WTC11 (cell line): ENCODE results near the gene NFKB1. TPM values are rescaled to one million over a fixed set of nuclear protein-coding genes. Genes with fewer than 3 reads are reported as not detected.
A peak's percentile ranks its signal among the peaks of the same experiment; 100 is the strongest.

Experiments used
- ATAC-seq: fragments of 200-7000 bp; cut with Tn5 transposase; 2 replicates; pipeline ENCODE4 v1.10.0; 2021; ENCODE audit warnings: mild to moderate bottlenecking, moderate library complexity
- CTCF ChIA-PET: fragments of 300-600 bp; sonication (Branson Sonifier 250); formaldehyde crosslinking; loops from one replicate; lab custom pipeline; 2021; ENCODE audit warnings: antibody characterized with exemption; lab: Charles Lee
- POLR2A ChIA-PET: fragments of 350-600 bp; sonication (Branson Sonifier 250); formaldehyde crosslinking; loops from one replicate; lab custom pipeline; 2021; ENCODE audit warnings: antibody characterized with exemption; lab: Charles Lee
- DNase-seq: peaks from one replicate; pipeline ENCODE4 v3.0.0; 2021; ENCODE audit warnings: low spot score
- H3K27ac Mint-ChIP-seq: 2 replicates; pipeline ENCODE4 v1.8.0; 2021; ENCODE audit warnings: mixed read lengths
- H3K27me3 Mint-ChIP-seq: 2 replicates; pipeline ENCODE4 v1.8.0; 2021; ENCODE audit warnings: low read depth, mild to moderate bottlenecking, moderate library complexity, mixed read lengths
- H3K36me3 Mint-ChIP-seq: 2 replicates; pipeline ENCODE4 v1.8.0; 2021; ENCODE audit warnings: mixed read lengths
- H3K4me1 Mint-ChIP-seq: 2 replicates; pipeline ENCODE4 v1.8.0; 2022; ENCODE audit warnings: mixed read lengths
- H3K4me3 Mint-ChIP-seq: 2 replicates; pipeline ENCODE4 v1.8.0; 2021; ENCODE audit warnings: mild to moderate bottlenecking, moderate library complexity, mixed read lengths
- H3K9me3 Mint-ChIP-seq: 2 replicates; pipeline ENCODE4 v1.8.0; 2021; ENCODE audit warnings: mixed read lengths
- ARID4B ChIP-seq: sonication (generic); formaldehyde crosslinking; IDR thresholded peaks from 2 replicates; pipeline ENCODE4 v1.8.0; 2023; ENCODE audit warnings: missing genetic modification reagents, mild to moderate bottlenecking, borderline replicate concordance
- ATF1 ChIP-seq: sonication (generic); formaldehyde crosslinking; IDR thresholded peaks from 2 replicates; pipeline ENCODE4 v1.8.1; 2023; ENCODE audit warnings: mild to moderate bottlenecking, moderate library complexity, missing genetic modification reagents
- CREB1 ChIP-seq: sonication (generic); formaldehyde crosslinking; IDR thresholded peaks from 2 replicates; pipeline ENCODE4 v1.8.0; 2023; ENCODE audit warnings: mild to moderate bottlenecking, missing genetic modification reagents
- ELF4 ChIP-seq: sonication (generic); formaldehyde crosslinking; IDR thresholded peaks from 2 replicates; pipeline ENCODE4 v1.8.1; 2022; ENCODE audit warnings: low read depth, mild to moderate bottlenecking, moderate library complexity, missing genetic modification reagents
- FOXK1 ChIP-seq: sonication (generic); formaldehyde crosslinking; IDR thresholded peaks from 2 replicates; pipeline ENCODE4 v1.8.0; 2022; ENCODE audit warnings: mild to moderate bottlenecking, moderate library complexity, missing genetic modification reagents
- MYBL2 ChIP-seq: sonication (generic); formaldehyde crosslinking; IDR thresholded peaks from 2 replicates; pipeline ENCODE4 v1.8.1; 2023; ENCODE audit warnings: mild to moderate bottlenecking, moderate library complexity, missing genetic modification reagents
- SMAD3 ChIP-seq: sonication (generic); formaldehyde crosslinking; IDR thresholded peaks from 2 replicates; pipeline ENCODE4 v1.8.0; 2022; ENCODE audit warnings: missing genetic modification reagents, mild to moderate bottlenecking, borderline replicate concordance
- SP1 ChIP-seq: sonication (generic); formaldehyde crosslinking; conservative IDR thresholded peaks from 2 replicates; pipeline ENCODE4 v1.8.1; 2022; ENCODE audit warnings: missing genetic modification reagents
- ZNF232 ChIP-seq: sonication (generic); formaldehyde crosslinking; IDR thresholded peaks from 2 replicates; pipeline ENCODE4 v1.8.0; 2022; ENCODE audit warnings: mild to moderate bottlenecking, missing genetic modification reagents
- ZNF263 ChIP-seq: sonication (generic); formaldehyde crosslinking; IDR thresholded peaks from 2 replicates; pipeline ENCODE4 v1.8.1; 2022; ENCODE audit warnings: low read depth, mild to moderate bottlenecking, moderate library complexity, missing genetic modification reagents
- ZNF416 ChIP-seq: fragments of 250-450 bp; sonication (Bioruptor Pico); IDR thresholded peaks from 2 replicates; pipeline ENCODE4 v1.9.0; 2021; ENCODE audit warnings: mild to moderate bottlenecking, inconsistent platforms
- ZSCAN18 ChIP-seq: fragments of 250-450 bp; sonication (Bioruptor Pico); IDR thresholded peaks from 2 replicates; pipeline ENCODE4 v2.1.2; 2022; ENCODE audit warnings: mild to moderate bottlenecking, moderate library complexity
- total RNA-seq: library from RNA; stranded (reverse); gene quantifications from 3 replicates; pipeline ENCODE4 v1.2.3, GENCODE V29; 2021
- TF ChIP-seq, protein P1 (sequence below): sonication (generic); formaldehyde crosslinking; IDR thresholded peaks from 2 replicates; pipeline ENCODE4 v1.8.0; 2023; ENCODE audit warnings: mild to moderate bottlenecking, missing genetic modification reagents
- TF ChIP-seq, protein P2 (sequence below): sonication (generic); formaldehyde crosslinking; IDR thresholded peaks from 2 replicates; pipeline ENCODE4 v1.8.0; 2022; ENCODE audit warnings: mild to moderate bottlenecking, missing genetic modification reagents
- TF ChIP-seq, protein P3 (sequence below): sonication (generic); formaldehyde crosslinking; IDR thresholded peaks from 2 replicates; pipeline ENCODE4 v1.8.1; 2022; ENCODE audit warnings: mild to moderate bottlenecking, moderate library complexity, missing genetic modification reagents

Gene NFKB1
- total RNA-seq, 1 experiment from 2014 or later = 5.6 TPM

DNA sequence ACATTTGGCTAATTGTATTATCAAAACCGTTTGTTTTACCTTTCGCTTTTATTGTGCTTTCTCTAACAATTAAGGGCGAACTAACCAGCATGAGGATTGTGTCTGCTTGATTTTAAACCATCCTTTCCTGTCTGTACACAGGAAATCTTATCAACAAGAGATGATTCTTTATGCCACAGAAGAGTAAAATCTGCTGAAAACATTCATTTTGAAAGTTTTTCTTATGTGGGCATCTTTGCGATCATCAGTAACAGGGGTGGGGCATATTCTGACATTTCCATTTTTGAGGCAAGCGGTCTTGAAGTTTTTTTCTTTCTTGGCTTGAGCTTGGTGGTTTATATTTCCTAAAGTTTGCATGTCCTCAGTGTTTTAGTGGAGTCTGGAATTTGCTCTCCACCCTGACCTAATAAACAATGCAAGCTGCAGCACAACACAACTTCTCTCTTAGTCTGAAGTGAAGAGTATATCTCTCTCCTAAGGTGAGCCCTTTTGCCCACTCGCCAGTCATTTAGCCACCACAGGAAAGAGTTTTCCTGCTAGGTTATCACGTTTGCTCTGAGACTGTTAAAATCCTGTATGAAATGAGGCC lies 26.6 kb downstream of the NFKB1 start:
- TF ChIP-seq, protein P1, sequence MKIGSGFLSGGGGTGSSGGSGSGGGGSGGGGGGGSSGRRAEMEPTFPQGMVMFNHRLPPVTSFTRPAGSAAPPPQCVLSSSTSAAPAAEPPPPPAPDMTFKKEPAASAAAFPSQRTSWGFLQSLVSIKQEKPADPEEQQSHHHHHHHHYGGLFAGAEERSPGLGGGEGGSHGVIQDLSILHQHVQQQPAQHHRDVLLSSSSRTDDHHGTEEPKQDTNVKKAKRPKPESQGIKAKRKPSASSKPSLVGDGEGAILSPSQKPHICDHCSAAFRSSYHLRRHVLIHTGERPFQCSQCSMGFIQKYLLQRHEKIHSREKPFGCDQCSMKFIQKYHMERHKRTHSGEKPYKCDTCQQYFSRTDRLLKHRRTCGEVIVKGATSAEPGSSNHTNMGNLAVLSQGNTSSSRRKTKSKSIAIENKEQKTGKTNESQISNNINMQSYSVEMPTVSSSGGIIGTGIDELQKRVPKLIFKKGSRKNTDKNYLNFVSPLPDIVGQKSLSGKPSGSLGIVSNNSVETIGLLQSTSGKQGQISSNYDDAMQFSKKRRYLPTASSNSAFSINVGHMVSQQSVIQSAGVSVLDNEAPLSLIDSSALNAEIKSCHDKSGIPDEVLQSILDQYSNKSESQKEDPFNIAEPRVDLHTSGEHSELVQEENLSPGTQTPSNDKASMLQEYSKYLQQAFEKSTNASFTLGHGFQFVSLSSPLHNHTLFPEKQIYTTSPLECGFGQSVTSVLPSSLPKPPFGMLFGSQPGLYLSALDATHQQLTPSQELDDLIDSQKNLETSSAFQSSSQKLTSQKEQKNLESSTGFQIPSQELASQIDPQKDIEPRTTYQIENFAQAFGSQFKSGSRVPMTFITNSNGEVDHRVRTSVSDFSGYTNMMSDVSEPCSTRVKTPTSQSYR = no peak
- H3K27ac Mint-ChIP-seq = peak overlapping the region; percentile 42; the same call in 1 of the 2 replicates
- ChIA-PET POLR2A (no interaction called here), CTCF (interaction anchor here (0.6 to 2.8 kb wide), 3 partner anchors 14 to 97 kb away, joined by 3 to 11 read pairs (median 8); no protein-coding TSS in a partner anchor)
- H3K9me3 Mint-ChIP-seq = no peaks in the 10 kb centered on the region
- no peaks in the 10 kb centered on the region for H3K36me3 Mint-ChIP-seq
- H3K27me3 Mint-ChIP-seq = no peaks in the 10 kb centered on the region
- ATAC-seq (no peak), DNase-seq (no peak)
- no peak overlapping the region for H3K4me3 Mint-ChIP-seq
- H3K4me1 Mint-ChIP-seq = peaks cover 13% of the 10 kb centered on the region

- H3K4me3 Mint-ChIP-seq = no peak overlapping the region
- DNase-seq (no peak), ATAC-seq (no peak)
- TF ChIP-seq FOXK1 (no peak), ZSCAN18 (no peak), ZNF263 (CRISPR knock-in tag) (no peak), ATF1 (no peak), ELF4 (CRISPR knock-in tag) (no peak), SMAD3 (no peak), MYBL2 (CRISPR knock-in tag) (no peak), ZNF232 (CRISPR knock-in tag) (no peak), ARID4B (CRISPR knock-in tag) (no peak), SP1 (CRISPR knock-in tag) (no peak), CREB1 (no peak), ZNF416 (CRISPR knock-in tag) (no peak)
- TF ChIP-seq, protein P2, sequence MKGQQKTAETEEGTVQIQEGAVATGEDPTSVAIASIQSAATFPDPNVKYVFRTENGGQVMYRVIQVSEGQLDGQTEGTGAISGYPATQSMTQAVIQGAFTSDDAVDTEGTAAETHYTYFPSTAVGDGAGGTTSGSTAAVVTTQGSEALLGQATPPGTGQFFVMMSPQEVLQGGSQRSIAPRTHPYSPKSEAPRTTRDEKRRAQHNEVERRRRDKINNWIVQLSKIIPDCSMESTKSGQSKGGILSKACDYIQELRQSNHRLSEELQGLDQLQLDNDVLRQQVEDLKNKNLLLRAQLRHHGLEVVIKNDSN (CRISPR knock-in tag) = no peak
- TF ChIP-seq, protein P3, sequence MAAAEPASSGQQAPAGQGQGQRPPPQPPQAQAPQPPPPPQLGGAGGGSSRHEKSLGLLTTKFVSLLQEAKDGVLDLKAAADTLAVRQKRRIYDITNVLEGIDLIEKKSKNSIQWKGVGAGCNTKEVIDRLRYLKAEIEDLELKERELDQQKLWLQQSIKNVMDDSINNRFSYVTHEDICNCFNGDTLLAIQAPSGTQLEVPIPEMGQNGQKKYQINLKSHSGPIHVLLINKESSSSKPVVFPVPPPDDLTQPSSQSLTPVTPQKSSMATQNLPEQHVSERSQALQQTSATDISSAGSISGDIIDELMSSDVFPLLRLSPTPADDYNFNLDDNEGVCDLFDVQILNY (CRISPR knock-in tag) = no peak
- H3K27me3 Mint-ChIP-seq = no peaks in the 10 kb centered on the region
- H3K4me1 Mint-ChIP-seq = peaks cover 13% of the 10 kb centered on the region
- H3K36me3 Mint-ChIP-seq = no peaks in the 10 kb centered on the region
- ChIA-PET CTCF (interaction anchor here (1.3 to 2.8 kb wide), 2 partner anchors 11 to 12 kb away, joined by 3 to 11 read pairs; no protein-coding TSS in a partner anchor), POLR2A (no interaction called here)
- no peak overlapping the region for H3K27ac Mint-ChIP-seq
- H3K9me3 Mint-ChIP-seq = no peaks in the 10 kb centered on the region
Measured at GRCh38 chr4:102529977-102530376, 28.8 kb downstream of the NFKB1 start.
